H9 (cell line): ENCODE measurements around the gene GCK. TPM values are rescaled to one million over a fixed set of nuclear protein-coding genes. Genes with fewer than 3 reads are reported as not detected.

Source experiments
- DNase-seq: peaks from one replicate; pipeline ENCODE4 v3.0.0-alpha.2; 2017
- H2AFZ ChIP-seq: one replicate; pipeline ENCODE4 v1.6.1; 2013; ENCODE audit warnings: mild to moderate bottlenecking, low read length, control low read depth, moderate library complexity
- H2AK5ac ChIP-seq: 2 replicates; pipeline ENCODE4 v1.6.1; 2013; ENCODE audit warnings: low read length, control low read depth, mixed read lengths; ENCODE audit not compliant: insufficient read length
- H2BK120ac ChIP-seq: one replicate; pipeline ENCODE4 v1.6.1; 2013; ENCODE audit warnings: low read depth, mild to moderate bottlenecking, low read length, control low read depth, inconsistent platforms; ENCODE audit not compliant: poor library complexity, severe bottlenecking
- H2BK12ac ChIP-seq: 2 replicates; pipeline ENCODE4 v1.6.1; 2013; ENCODE audit warnings: low read length, control low read depth, mixed read lengths, low read depth; ENCODE audit not compliant: insufficient read length
- H2BK15ac ChIP-seq: 2 replicates; pipeline ENCODE4 v1.6.1; 2013; ENCODE audit warnings: low read depth, low read length, control low read depth
- H2BK20ac ChIP-seq: one replicate; pipeline ENCODE4 v1.6.1; 2013; ENCODE audit warnings: low read depth, mild to moderate bottlenecking, low read length, control low read depth, inconsistent platforms; ENCODE audit not compliant: poor library complexity, severe bottlenecking
- H2BK5ac ChIP-seq: 2 replicates; pipeline ENCODE4 v1.6.1; 2013; ENCODE audit warnings: low read length, control low read depth, mixed read lengths; ENCODE audit not compliant: insufficient read length
- H3K14ac ChIP-seq: 2 replicates; pipeline ENCODE4 v1.6.1; 2013; ENCODE audit warnings: low read length, control low read depth; ENCODE audit not compliant: insufficient read depth
- H3K18ac ChIP-seq: 2 replicates; pipeline ENCODE4 v1.6.1; 2013; ENCODE audit warnings: low read depth, mild to moderate bottlenecking, mixed read lengths, low read length, control low read depth; ENCODE audit not compliant: insufficient read length
- H3K23ac ChIP-seq: 2 replicates; pipeline ENCODE4 v1.6.1; 2013; ENCODE audit warnings: low read length, control low read depth, mixed read lengths, low read depth; ENCODE audit not compliant: insufficient read length
- H3K23me2 ChIP-seq: 2 replicates; pipeline ENCODE4 v1.6.1; 2013; ENCODE audit warnings: low read depth, mild to moderate bottlenecking, mixed read lengths, low read length, control low read depth; ENCODE audit not compliant: insufficient read length, poor library complexity, severe bottlenecking
- H3K27ac ChIP-seq: 2 replicates; pipeline ENCODE4 v1.5.1; 2013; ENCODE audit warnings: low read length, control low read depth, mixed read lengths, low read depth; ENCODE audit not compliant: insufficient read length
- H3K27me3 ChIP-seq: 2 replicates; pipeline ENCODE4 v1.6.1; 2013; ENCODE audit warnings: low read length, control low read depth, inconsistent platforms; ENCODE audit not compliant: insufficient read depth
- H3K4ac ChIP-seq: 2 replicates; pipeline ENCODE4 v1.6.1; 2013; ENCODE audit warnings: low read depth, mild to moderate bottlenecking, control low read depth, inconsistent platforms, low read length, moderate library complexity
- H3K4me1 ChIP-seq: 2 replicates; pipeline ENCODE4 v1.6.1; 2013; ENCODE audit warnings: low read length, control low read depth, inconsistent platforms; ENCODE audit not compliant: insufficient read depth
- H3K4me2 ChIP-seq: 2 replicates; pipeline ENCODE4 v1.6.1; 2013; ENCODE audit warnings: low read length, control low read depth, mixed read lengths; ENCODE audit not compliant: insufficient read length, insufficient read depth
- H3K56ac ChIP-seq: 2 replicates; pipeline ENCODE4 v1.6.1; 2013; ENCODE audit warnings: low read depth, mild to moderate bottlenecking, mixed read lengths, low read length, control low read depth; ENCODE audit not compliant: insufficient read length
- H3K79me1 ChIP-seq: 2 replicates; pipeline ENCODE4 v1.6.1; 2013; ENCODE audit warnings: low read depth, mild to moderate bottlenecking, moderate library complexity, low read length, control low read depth, inconsistent platforms; ENCODE audit not compliant: insufficient read depth, poor library complexity, severe bottlenecking
- H3K79me2 ChIP-seq: 2 replicates; pipeline ENCODE4 v1.6.1; 2013; ENCODE audit warnings: low read length, control low read depth, inconsistent platforms; ENCODE audit not compliant: insufficient read depth
- H3K9ac ChIP-seq: 2 replicates; pipeline ENCODE4 v1.6.1; 2013; ENCODE audit warnings: low read length, control low read depth, mixed read lengths; ENCODE audit not compliant: insufficient read length; ENCODE audit errors: extremely low read depth
- H3K9me3 ChIP-seq: one replicate; pipeline ENCODE4 v1.6.1; 2013; ENCODE audit warnings: low read depth, low read length, inconsistent platforms; ENCODE audit not compliant: control insufficient read depth
- H3T11ph ChIP-seq: one replicate; pipeline ENCODE4 v1.6.1; 2013; ENCODE audit warnings: mild to moderate bottlenecking, low read length, control low read depth, inconsistent platforms
- H4K20me1 ChIP-seq: one replicate; pipeline ENCODE4 v1.6.1; 2013; ENCODE audit not compliant: control insufficient read depth, insufficient read length, insufficient read depth
- H4K5ac ChIP-seq: 2 replicates; pipeline ENCODE4 v1.6.1; 2013; ENCODE audit warnings: low read depth, mild to moderate bottlenecking, mixed read lengths, low read length, control low read depth; ENCODE audit not compliant: insufficient read length
- H4K8ac ChIP-seq: replicated peaks from 2 replicates; pipeline ENCODE4 v1.6.1; 2013; ENCODE audit warnings: low read length, control low read depth, mixed read lengths, low read depth; ENCODE audit not compliant: insufficient read length
- H4K91ac ChIP-seq: 2 replicates; pipeline ENCODE4 v1.6.1; 2013; ENCODE audit warnings: low read depth, mild to moderate bottlenecking, moderate library complexity, mixed read lengths, low read length, control low read depth; ENCODE audit not compliant: insufficient read length
- H3K27ac Mint-ChIP-seq, 3 experiments: 2 replicates in 2 of 3; 3 replicates in 1 of 3; pipeline ENCODE4 v1.8.0; 2020 to 2021; ENCODE audit warnings: mixed read lengths in 3 of 3, mild to moderate bottlenecking in 1 of 3, moderate library complexity in 1 of 3
- H3K27me3 Mint-ChIP-seq: 2 replicates; pipeline ENCODE4 v1.8.0; 2021; ENCODE audit warnings: low read depth, mild to moderate bottlenecking, moderate library complexity, mixed read lengths
- H3K36me3 Mint-ChIP-seq, 3 experiments: 2 replicates in 2 of 3; 3 replicates in 1 of 3; pipeline ENCODE4 v1.8.0; 2020 to 2021; ENCODE audit warnings: low read depth in 3 of 3, mixed read lengths in 3 of 3; ENCODE audit not compliant: insufficient read depth in 1 of 3
- H3K4me1 Mint-ChIP-seq, 2 experiments: 2 replicates each; pipeline ENCODE4 v1.8.0; 2020; ENCODE audit warnings: mixed read lengths in 2 of 2
- H3K4me3 Mint-ChIP-seq, 2 experiments: 2 replicates in 1 of 2; 3 replicates in 1 of 2; pipeline ENCODE4 v1.8.0; 2020 to 2021; ENCODE audit warnings: mild to moderate bottlenecking in 2 of 2, mixed read lengths in 2 of 2, moderate library complexity in 1 of 2
- H3K9me3 Mint-ChIP-seq, 2 experiments: 2 replicates in 1 of 2; 3 replicates in 1 of 2; pipeline ENCODE4 v1.8.0; 2020; ENCODE audit warnings: mild to moderate bottlenecking in 2 of 2, mixed read lengths in 2 of 2, moderate library complexity in 1 of 2
- WGBS: extraction: QIAGEN DNeasy Blood & Tissue Kit; methylation state at CpG from one replicate; pipeline ENCODE4 v1.1.7; 2013; ENCODE audit warnings: missing lambda C conversion rate, low lambda C conversion rate, mixed read lengths; ENCODE audit not compliant: insufficient read length; ENCODE audit errors: extremely low coverage; 5-methylcytosine and 5-hydroxymethylcytosine counted together
- total RNA-seq: library from RNA; stranded (reverse); gene quantifications from 2 replicates; pipeline ENCODE4 v1.2.1, GENCODE V29; 2021
- TF ChIP-seq, protein P1 (sequence below): fragments of 200-600 bp; sonication (generic); conservative IDR thresholded peaks from 3 replicates; pipeline ENCODE4 v1.8.0; 2021; ENCODE audit warnings: antibody characterized with exemption, mild to moderate bottlenecking

GCK gene
- total RNA-seq, 1 experiment from 2014 or later: 0.98 TPM

DNA sequence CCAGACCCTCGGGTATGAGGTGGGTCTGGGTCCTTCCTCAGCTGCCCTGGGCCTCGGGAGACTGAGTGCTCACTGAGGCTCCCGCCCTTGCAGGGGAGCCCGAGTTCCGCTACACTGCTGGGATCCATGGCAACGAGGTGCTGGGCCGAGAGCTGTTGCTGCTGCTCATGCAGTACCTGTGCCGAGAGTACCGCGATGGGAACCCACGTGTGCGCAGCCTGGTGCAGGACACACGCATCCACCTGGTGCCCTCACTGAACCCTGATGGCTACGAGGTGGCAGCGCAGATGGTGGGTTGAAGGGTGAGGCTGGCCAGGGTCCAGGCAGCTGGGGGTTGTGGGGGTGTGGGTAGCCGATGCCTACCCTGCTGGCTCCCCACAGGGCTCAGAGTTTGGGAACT is 77.5 kb downstream of the GCK start:
- no peak overlapping the region for H3K4ac ChIP-seq
- H2BK120ac ChIP-seq: no peak overlapping the region
- H4K91ac ChIP-seq: no peak overlapping the region
- H3K9me3 Mint-ChIP-seq: no peaks in the 10 kb centered on the region
- H3K36me3 Mint-ChIP-seq: peaks cover 11 to 49% (median 47%) of the 10 kb centered on the region in 3 experiments; a peak in 6 of 7 replicates
- no peak overlapping the region for H2BK12ac ChIP-seq
- TF ChIP-seq, protein P1, sequence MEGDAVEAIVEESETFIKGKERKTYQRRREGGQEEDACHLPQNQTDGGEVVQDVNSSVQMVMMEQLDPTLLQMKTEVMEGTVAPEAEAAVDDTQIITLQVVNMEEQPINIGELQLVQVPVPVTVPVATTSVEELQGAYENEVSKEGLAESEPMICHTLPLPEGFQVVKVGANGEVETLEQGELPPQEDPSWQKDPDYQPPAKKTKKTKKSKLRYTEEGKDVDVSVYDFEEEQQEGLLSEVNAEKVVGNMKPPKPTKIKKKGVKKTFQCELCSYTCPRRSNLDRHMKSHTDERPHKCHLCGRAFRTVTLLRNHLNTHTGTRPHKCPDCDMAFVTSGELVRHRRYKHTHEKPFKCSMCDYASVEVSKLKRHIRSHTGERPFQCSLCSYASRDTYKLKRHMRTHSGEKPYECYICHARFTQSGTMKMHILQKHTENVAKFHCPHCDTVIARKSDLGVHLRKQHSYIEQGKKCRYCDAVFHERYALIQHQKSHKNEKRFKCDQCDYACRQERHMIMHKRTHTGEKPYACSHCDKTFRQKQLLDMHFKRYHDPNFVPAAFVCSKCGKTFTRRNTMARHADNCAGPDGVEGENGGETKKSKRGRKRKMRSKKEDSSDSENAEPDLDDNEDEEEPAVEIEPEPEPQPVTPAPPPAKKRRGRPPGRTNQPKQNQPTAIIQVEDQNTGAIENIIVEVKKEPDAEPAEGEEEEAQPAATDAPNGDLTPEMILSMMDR: no peak
- H4K8ac ChIP-seq: no peak overlapping the region
- H4K5ac ChIP-seq: no peak overlapping the region
- H3K27me3 Mint-ChIP-seq: no peaks in the 10 kb centered on the region; the same call in 1 of the 2 replicates
- H3K4me1 ChIP-seq: no peaks in the 10 kb centered on the region
- H3K4me1 Mint-ChIP-seq: 0 out of 4 replicates have a peak, but pooled peaks cover 0 to 4% of the 10 kb centered on the region in 2 experiments
- H3K23ac ChIP-seq: no peak overlapping the region
- no peak overlapping the region for H2BK5ac ChIP-seq
- H4K20me1 ChIP-seq: no peaks in the 10 kb centered on the region
- H3K18ac ChIP-seq: no peak overlapping the region
- H3K9ac ChIP-seq: no peak overlapping the region
- no peaks in the 10 kb centered on the region for H3K79me1 ChIP-seq
- DNase-seq: no peak
- H2AFZ ChIP-seq: no peak overlapping the region
- H2BK15ac ChIP-seq: no peak overlapping the region
- H3K56ac ChIP-seq: no peak overlapping the region
- no peak overlapping the region for H3K27ac Mint-ChIP-seq
- no peak overlapping the region for H2BK20ac ChIP-seq
- H3K14ac ChIP-seq: no peak overlapping the region
- H3K79me2 ChIP-seq: no peaks in the 10 kb centered on the region
- no peaks in the 10 kb centered on the region for H3K23me2 ChIP-seq
- no peaks in the 10 kb centered on the region for H3K27me3 ChIP-seq
- H3K27ac ChIP-seq: no peak overlapping the region
- H2AK5ac ChIP-seq: no peak overlapping the region
- H3K4me3 Mint-ChIP-seq: no peak overlapping the region; a peak in 2 of 5 replicates
- no CpG with 5 or more reads among the region's 16 CpGs for WGBS
- H3K4me2 ChIP-seq: no peak overlapping the region
- H3K9me3 ChIP-seq: no peaks in the 10 kb centered on the region
- no peak overlapping the region for H3T11ph ChIP-seq
